ENCODE results near the gene ASTN2.

The ASTN2 gene

DNA sequence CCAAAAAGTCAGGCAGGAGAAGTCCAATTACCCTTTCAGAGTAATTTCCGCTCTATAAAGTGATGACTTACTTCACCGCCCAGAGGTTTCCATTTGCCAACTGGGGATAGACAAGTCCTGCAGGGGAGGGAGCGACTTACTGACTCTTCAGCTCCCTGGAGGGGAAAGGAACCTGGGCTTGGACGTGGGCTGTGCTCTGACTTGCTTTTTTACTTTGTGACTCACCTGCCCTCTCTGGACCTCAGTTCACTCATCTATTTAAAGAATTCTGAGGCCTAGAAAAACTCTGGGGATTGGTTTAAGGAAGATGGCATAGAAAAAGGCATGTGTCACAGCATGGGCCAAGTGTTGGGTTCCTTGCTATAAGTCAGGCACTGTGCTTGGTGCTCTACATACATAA lies 908.2 kb downstream of the ASTN2 start:
- H3K4me2 ChIP-seq (ENCODE audit: low read length): no peak overlapping the region
- TF ChIP-seq EZH2phosphoT487 (IDR thresholded peaks at IDR 0.05; ENCODE audit: borderline replicate concordance, low read length): no peak
- TF ChIP-seq, protein P1, sequence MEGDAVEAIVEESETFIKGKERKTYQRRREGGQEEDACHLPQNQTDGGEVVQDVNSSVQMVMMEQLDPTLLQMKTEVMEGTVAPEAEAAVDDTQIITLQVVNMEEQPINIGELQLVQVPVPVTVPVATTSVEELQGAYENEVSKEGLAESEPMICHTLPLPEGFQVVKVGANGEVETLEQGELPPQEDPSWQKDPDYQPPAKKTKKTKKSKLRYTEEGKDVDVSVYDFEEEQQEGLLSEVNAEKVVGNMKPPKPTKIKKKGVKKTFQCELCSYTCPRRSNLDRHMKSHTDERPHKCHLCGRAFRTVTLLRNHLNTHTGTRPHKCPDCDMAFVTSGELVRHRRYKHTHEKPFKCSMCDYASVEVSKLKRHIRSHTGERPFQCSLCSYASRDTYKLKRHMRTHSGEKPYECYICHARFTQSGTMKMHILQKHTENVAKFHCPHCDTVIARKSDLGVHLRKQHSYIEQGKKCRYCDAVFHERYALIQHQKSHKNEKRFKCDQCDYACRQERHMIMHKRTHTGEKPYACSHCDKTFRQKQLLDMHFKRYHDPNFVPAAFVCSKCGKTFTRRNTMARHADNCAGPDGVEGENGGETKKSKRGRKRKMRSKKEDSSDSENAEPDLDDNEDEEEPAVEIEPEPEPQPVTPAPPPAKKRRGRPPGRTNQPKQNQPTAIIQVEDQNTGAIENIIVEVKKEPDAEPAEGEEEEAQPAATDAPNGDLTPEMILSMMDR (IDR thresholded peaks at IDR 0.05; ENCODE audit: low read depth, low read length, poor library complexity, severe bottlenecking): no peak
- no peaks in the 10 kb centered on the region for H3F3A ChIP-seq (ENCODE audit: control insufficient read depth, insufficient read depth)
- no peaks in the 10 kb centered on the region for H4K20me1 ChIP-seq (ENCODE audit: control insufficient read depth, insufficient read depth, low read depth, low read length)
- no peaks in the 10 kb centered on the region for H3K9me3 ChIP-seq (ENCODE audit: control insufficient read depth, insufficient read depth, low read length)
- no peaks in the 10 kb centered on the region for H3K4me1 ChIP-seq (ENCODE audit: control insufficient read depth, low read length)
- no peaks in the 10 kb centered on the region for H3K79me2 ChIP-seq (ENCODE audit: control insufficient read depth, low read length)
- no peaks in the 10 kb centered on the region for H3K36me3 ChIP-seq (ENCODE audit: control insufficient read depth, low read length)
- no peaks in the 10 kb centered on the region for H3K27me3 ChIP-seq (ENCODE audit: control insufficient read depth, low read length)
- no peaks in the 10 kb centered on the region for H3K9me2 ChIP-seq (replicated peaks; ENCODE audit: control insufficient read depth, low read length)
- no peak overlapping the region for H3K4me3 ChIP-seq (ENCODE audit: low read length)
- H3K27ac ChIP-seq (ENCODE audit: low read depth, low read length): no peak overlapping the region

DNA sequence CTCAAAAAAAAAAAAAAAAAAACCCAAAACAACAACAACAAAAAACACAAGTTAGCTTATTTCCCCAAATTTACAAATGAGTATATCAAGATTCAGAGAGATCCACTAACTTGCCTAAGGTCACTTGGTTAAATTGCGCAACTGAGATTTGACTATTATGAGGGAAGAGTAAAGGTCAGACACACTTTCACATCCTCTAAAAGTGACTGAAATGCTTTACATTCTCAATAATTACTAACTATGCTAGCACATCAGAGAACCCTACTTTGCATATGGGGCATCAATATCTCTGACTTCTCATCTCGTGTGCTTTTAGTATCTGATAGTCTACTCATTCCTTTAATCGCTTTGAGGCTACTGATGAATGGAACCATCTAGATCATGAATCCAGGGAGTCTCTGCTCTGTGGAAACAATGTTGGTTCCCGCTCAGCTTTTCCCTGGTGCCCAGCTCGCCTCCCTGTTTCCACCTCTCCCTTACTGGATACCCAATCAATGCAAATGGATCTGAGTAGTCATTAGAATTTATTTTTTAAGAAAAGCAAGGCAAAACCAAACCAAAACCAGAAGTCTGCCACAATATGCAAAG lies 909.9 kb downstream of the ASTN2 start:
- Histone ChIP-seq H3K36me3 (ENCODE audit: control insufficient read depth, low read length) (no peaks in the 10 kb centered on the region), H4K20me1 (ENCODE audit: control insufficient read depth, insufficient read depth, low read depth, low read length) (no peaks in the 10 kb centered on the region), H3K4me2 (ENCODE audit: low read length) (no peak overlapping the region), H3K4me1 (ENCODE audit: control insufficient read depth, low read length) (no peaks in the 10 kb centered on the region), H3K9me2 (replicated peaks; ENCODE audit: control insufficient read depth, low read length) (no peaks in the 10 kb centered on the region), H3K79me2 (ENCODE audit: control insufficient read depth, low read length) (no peaks in the 10 kb centered on the region), H3K27me3 (ENCODE audit: control insufficient read depth, low read length) (no peaks in the 10 kb centered on the region), H3K4me3 (ENCODE audit: low read length) (no peak overlapping the region), H3F3A (ENCODE audit: control insufficient read depth, insufficient read depth) (no peaks in the 10 kb centered on the region), H3K27ac (ENCODE audit: low read depth, low read length) (no peak overlapping the region), H3K9me3 (ENCODE audit: control insufficient read depth, insufficient read depth, low read length) (no peaks in the 10 kb centered on the region)
- TF ChIP-seq, protein P1 (IDR thresholded peaks at IDR 0.05; ENCODE audit: low read depth, low read length, poor library complexity, severe bottlenecking): no peak
- TF ChIP-seq EZH2phosphoT487 (IDR thresholded peaks at IDR 0.05; ENCODE audit: borderline replicate concordance, low read length): no peak

DNA sequence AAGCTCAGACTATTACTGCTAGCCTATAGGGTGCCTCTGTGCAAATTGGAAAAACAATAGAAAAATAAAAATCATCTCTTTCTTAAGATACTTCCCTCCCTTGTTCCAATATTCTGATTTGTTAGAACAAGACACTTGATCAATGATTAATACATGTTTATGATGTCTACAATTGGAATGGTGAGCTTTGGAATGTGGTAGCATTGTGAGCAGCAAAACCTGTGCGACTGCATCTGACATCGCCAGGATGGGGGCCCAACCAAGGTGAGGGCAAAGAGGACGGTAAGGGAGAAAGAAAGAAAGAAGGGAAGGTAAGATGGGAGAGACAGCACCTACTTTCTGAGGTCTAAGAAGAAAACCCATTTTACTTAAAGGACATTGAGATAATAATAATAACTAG lies 910.8 kb downstream of the ASTN2 start:
- H3K27ac ChIP-seq (ENCODE audit: low read depth, low read length): no peak overlapping the region
- H3K4me2 ChIP-seq (ENCODE audit: low read length): no peak overlapping the region
- no peaks in the 10 kb centered on the region for H3K9me2 ChIP-seq (replicated peaks; ENCODE audit: control insufficient read depth, low read length)
- no peaks in the 10 kb centered on the region for H3K4me1 ChIP-seq (ENCODE audit: control insufficient read depth, low read length)
- H3K9me3 ChIP-seq (ENCODE audit: control insufficient read depth, insufficient read depth, low read length): no peaks in the 10 kb centered on the region
- TF ChIP-seq, protein P1 (IDR thresholded peaks at IDR 0.05; ENCODE audit: low read depth, low read length, poor library complexity, severe bottlenecking): no peak
- no peak for TF ChIP-seq EZH2phosphoT487 (IDR thresholded peaks at IDR 0.05; ENCODE audit: borderline replicate concordance, low read length)
- no peaks in the 10 kb centered on the region for H3K79me2 ChIP-seq (ENCODE audit: control insufficient read depth, low read length)
- H3F3A ChIP-seq (ENCODE audit: control insufficient read depth, insufficient read depth): no peaks in the 10 kb centered on the region
- no peaks in the 10 kb centered on the region for H3K27me3 ChIP-seq (ENCODE audit: control insufficient read depth, low read length)
- H3K36me3 ChIP-seq (ENCODE audit: control insufficient read depth, low read length): no peaks in the 10 kb centered on the region
- H4K20me1 ChIP-seq (ENCODE audit: control insufficient read depth, insufficient read depth, low read depth, low read length): no peaks in the 10 kb centered on the region
- H3K4me3 ChIP-seq (ENCODE audit: low read length): no peak overlapping the region

All from DOHH2 (cell line).